Germinal center (tissue), 1 donor: ENCODE data around the gene CACNA1G.

Experiments
- DNase-seq: peaks from one replicate; pipeline ENCODE4 v3.0.0; 2012; ENCODE audit warnings: mixed read lengths, low spot score

CACNA1G gene

GRCh38 chr17:50548831-50549230 lies 11.7 kb upstream of the CACNA1G start:
- no peak for DNase-seq

GRCh38 chr17:50549256-50549941 lies 11.1 kb upstream of the CACNA1G start:
- no peak for DNase-seq

GRCh38 chr17:50549969-50550368 lies 10.5 kb upstream of the CACNA1G start:
- no peak for DNase-seq

GRCh38 chr17:50550661-50551432 lies 9.7 kb upstream of the CACNA1G start:
- DNase-seq: no peak

GRCh38 chr17:50551433-50551815 lies 9.1 kb upstream of the CACNA1G start:
- no peak for DNase-seq

- no peak for DNase-seq
Measured at GRCh38 chr17:50551884-50552283, 8.6 kb upstream of the CACNA1G start.

GRCh38 chr17:50554201-50554600 lies 6.3 kb upstream of the CACNA1G start:
- DNase-seq: no peak

- DNase-seq: no peak
Measured at GRCh38 chr17:50556803-50557202, 3.7 kb upstream of the CACNA1G start.

GRCh38 chr17:50557630-50558029 lies 2.9 kb upstream of the CACNA1G start:
- DNase-seq: no peak

- DNase-seq: no peak
Measured at GRCh38 chr17:50558091-50558490, 2.4 kb upstream of the CACNA1G start.

- DNase-seq: no peak
Measured at GRCh38 chr17:50558581-50558940, 2.0 kb upstream of the CACNA1G start.

- DNase-seq: no peak
Measured at GRCh38 chr17:50558941-50559614, 1.4 kb upstream of the CACNA1G start.

GRCh38 chr17:50559674-50560184 lies 786 bp upstream of the CACNA1G start:
- DNase-seq: peak; percentile 45

GRCh38 chr17:50560931-50561745 lies 623 bp downstream of the CACNA1G start:
- peak; percentile 64 for DNase-seq

- DNase-seq: no peak
Measured at GRCh38 chr17:50561746-50562141, 1.2 kb downstream of the CACNA1G start.

- no peak for DNase-seq
Measured at GRCh38 chr17:50562242-50563091, 2.0 kb downstream of the CACNA1G start.

- DNase-seq: no peak
Measured at GRCh38 chr17:50563092-50563511, 2.6 kb downstream of the CACNA1G start.

- DNase-seq: no peak
Measured at GRCh38 chr17:50564916-50565315, 4.4 kb downstream of the CACNA1G start.

- no peak for DNase-seq
Measured at GRCh38 chr17:50565402-50566350, 5.2 kb downstream of the CACNA1G start.

- DNase-seq: no peak
Measured at GRCh38 chr17:50566886-50567285, 6.4 kb downstream of the CACNA1G start.
